Right kidney (tissue), 1 donor: Measurements from ENCODE around the gene RECQL5.
A peak's percentile ranks its signal among the peaks of the same experiment; 100 is the strongest.
"Not testable (repeated sequence)": the region's sequence is repeated elsewhere in the genome, so short reads cannot be mapped to it uniquely, and the experiment has no call there.

Source experiments
- DNase-seq: peaks from one replicate; pipeline ENCODE4 v3.0.0-alpha.2; 2016

Gene RECQL5

GRCh38 chr17:75647061-75647460 is 19.9 kb downstream of the RECQL5 start:
- no peak for DNase-seq

GRCh38 chr17:75646638-75646992 is 20.3 kb downstream of the RECQL5 start:
- DNase-seq = no peak

DNA sequence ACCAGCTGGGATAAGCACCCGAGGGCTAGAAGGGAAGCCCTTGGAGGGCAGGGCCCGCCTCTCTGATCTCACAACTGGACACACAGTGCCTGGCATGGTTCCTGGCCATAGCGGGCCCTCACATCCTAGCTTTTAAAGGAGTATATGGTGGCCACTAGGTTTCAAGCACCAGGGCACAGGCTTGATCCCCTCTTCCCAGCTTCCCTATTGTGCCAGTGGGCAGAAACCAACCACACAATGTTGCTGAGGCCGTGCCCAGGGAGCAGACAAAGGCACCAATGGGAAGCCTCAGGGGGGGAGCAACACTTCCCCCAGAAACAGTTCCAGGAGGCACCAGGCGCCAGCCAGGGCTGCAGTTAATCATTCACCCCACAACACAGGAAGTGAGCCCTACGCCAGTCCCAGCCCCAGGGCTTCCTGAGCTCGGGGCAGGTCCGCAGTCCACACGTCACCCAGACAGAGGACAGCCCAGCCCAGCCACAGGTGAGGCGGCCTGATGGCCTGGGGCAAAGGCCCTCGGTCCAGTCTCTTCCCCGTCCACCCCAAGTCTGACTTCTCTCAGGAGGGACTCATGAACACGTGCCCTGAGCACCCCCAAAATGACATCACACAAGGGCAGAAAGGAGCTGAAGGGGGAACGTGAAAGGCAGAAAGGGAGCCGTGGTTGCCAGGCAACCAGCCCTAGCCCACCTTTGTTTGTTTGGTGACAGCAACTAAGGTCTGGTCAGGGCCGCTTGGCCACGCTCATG is 20.9 kb downstream of the RECQL5 start:
- peak; percentile 67 for DNase-seq

- DNase-seq = no peak
Observed at GRCh38 chr17:75645501-75645888, 21.5 kb downstream of the RECQL5 start.

- DNase-seq = no peak
Observed at GRCh38 chr17:75643643-75644017, 23.3 kb downstream of the RECQL5 start.

GRCh38 chr17:75642784-75643642 is 23.9 kb downstream of the RECQL5 start:
- DNase-seq = no peak

- no peak for DNase-seq
Observed at GRCh38 chr17:75642182-75642783, 24.7 kb downstream of the RECQL5 start.

DNA sequence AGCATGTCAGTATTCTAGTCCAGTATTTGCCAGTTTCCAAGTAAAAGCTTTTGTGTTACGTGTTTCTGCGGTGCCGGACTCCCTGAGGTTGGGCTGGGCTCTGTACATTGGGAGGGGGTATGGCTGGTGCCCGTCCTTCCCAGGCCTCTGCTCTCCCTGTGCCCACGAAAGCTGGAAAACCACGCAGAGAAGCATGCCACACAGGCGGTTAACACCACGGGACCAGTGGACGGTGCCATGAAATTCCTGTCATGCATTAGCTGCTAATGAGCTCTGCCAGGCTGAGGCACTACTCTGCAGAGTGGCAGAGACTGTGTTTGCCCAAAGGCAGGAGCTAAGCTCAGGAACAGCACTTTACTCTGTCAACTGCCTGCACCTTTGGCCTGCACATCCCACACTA is 25.6 kb downstream of the RECQL5 start:
- DNase-seq = no peak

DNA sequence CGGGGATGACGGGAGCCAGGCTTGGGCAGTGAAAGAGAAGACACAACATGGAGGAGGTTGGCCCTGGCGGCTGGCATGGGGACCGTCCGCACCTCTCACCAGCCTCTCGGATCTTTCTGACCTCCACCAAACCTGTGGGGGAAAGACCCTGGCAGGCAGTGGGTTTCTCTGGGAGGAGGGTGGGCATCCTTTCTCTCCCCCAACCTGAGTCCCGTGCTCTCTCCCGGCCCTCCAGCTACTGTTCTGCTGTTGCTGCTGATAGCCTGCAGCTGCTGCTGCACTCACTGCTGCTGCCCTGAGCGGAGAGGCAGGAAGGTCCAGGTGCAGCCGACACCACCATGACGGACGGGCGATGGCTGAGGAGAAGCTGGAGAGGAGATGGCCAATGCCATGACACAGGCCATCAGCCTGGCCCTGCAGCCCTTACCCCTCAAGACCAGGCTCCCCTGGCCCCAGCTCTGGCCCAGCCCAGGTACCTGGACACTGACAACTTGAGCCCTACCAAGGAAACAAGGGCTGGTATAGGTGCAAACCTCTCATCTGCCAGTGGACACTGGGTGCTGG is 26.3 kb downstream of the RECQL5 start:
- peak; percentile 18 for DNase-seq

GRCh38 chr17:75639771-75640555 is 27.0 kb downstream of the RECQL5 start:
- DNase-seq = no peak

- DNase-seq = no peak
Observed at GRCh38 chr17:75639327-75639726, 27.6 kb downstream of the RECQL5 start.

- no peak for DNase-seq
Observed at GRCh38 chr17:75638893-75639292, 28.1 kb downstream of the RECQL5 start.

GRCh38 chr17:75638039-75638438 is 28.9 kb downstream of the RECQL5 start:
- DNase-seq = not testable (repeated sequence)

DNA sequence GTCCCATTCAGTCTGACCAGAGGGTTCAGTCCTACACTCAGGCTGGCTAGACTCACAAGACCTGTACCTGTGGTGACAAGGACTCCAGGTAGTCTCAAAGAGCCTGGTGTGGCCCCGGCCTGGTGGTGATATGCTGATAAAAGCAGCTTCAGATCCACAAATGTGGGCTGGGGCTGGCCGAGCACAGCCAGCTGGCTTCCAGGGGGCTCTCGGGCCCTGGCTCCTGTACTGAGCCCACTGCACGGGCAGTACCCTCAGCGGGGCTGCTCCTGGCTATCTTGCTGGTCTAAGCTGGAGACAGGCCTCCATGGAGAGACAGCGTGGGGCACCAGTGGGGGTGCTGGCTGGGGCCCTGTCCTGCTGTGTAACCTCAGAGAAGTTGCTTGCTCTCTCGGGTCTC is 29.4 kb downstream of the RECQL5 start:
- DNase-seq = no peak

DNA sequence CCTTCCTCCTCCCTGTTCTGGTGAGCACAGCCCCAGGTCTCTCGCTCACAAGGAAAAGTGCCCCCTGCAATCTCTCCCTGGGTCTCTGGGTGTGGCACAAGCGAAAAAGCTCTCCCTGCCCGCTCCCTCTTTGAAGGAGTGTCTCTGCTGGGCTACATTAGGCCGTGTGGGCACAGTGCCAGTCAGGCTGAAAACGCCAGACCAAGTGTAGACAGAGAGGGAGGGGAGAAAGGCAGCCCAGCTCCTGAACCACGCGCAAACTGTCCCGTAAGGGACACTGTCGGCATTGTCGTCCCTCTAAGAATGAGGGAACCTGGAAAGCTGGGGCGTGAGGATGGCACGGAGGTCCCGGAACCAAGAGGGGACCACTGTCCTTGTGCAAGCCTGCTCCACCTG is 29.8 kb downstream of the RECQL5 start:
- DNase-seq = no peak

- DNase-seq = no peak
Observed at GRCh38 chr17:75636381-75637142, 30.4 kb downstream of the RECQL5 start.

- DNase-seq = no peak
Observed at GRCh38 chr17:75635610-75636202, 31.2 kb downstream of the RECQL5 start.

- no peak for DNase-seq
Observed at GRCh38 chr17:75634754-75635609, 32.0 kb downstream of the RECQL5 start.

GRCh38 chr17:75634376-75634740 is 32.6 kb downstream of the RECQL5 start:
- no peak for DNase-seq
